Central memory CD4-positive, alpha-beta T cell (primary cell): Measurements from ENCODE around the gene RELA.

Experiments used
- DNase-seq: peaks from one replicate; pipeline ENCODE4 v3.0.0; 2022

RELA gene

GRCh38 chr11:65629579-65629978, 33.1 kb downstream of the RELA start:
- no peak for DNase-seq

- no peak for DNase-seq
Measured at GRCh38 chr11:65627202-65627601, 35.5 kb downstream of the RELA start.

- DNase-seq: peak; percentile 47
Measured at GRCh38 chr11:65625628-65626342, 36.9 kb downstream of the RELA start.

GRCh38 chr11:65624931-65625627, 37.6 kb downstream of the RELA start:
- DNase-seq: no peak

- no peak for DNase-seq
Measured at GRCh38 chr11:65623852-65624616, 38.7 kb downstream of the RELA start.

GRCh38 chr11:65623177-65623576, 39.5 kb downstream of the RELA start:
- no peak for DNase-seq

- no peak for DNase-seq
Measured at GRCh38 chr11:65622011-65622410, 40.7 kb downstream of the RELA start.

GRCh38 chr11:65621460-65621859, 41.3 kb downstream of the RELA start:
- DNase-seq: no peak

- DNase-seq: no peak
Measured at GRCh38 chr11:65620666-65621065, 42.0 kb downstream of the RELA start.

- DNase-seq: no peak
Measured at GRCh38 chr11:65619281-65619928, 43.3 kb downstream of the RELA start.

- no peak for DNase-seq
Measured at GRCh38 chr11:65618763-65619162, 44.0 kb downstream of the RELA start.

- DNase-seq: no peak
Measured at GRCh38 chr11:65617990-65618751, 44.5 kb downstream of the RELA start.

- DNase-seq: no peak
Measured at GRCh38 chr11:65617136-65617850, 45.4 kb downstream of the RELA start.

GRCh38 chr11:65616575-65617001, 46.1 kb downstream of the RELA start:
- DNase-seq: no peak

GRCh38 chr11:65615950-65616574, 46.7 kb downstream of the RELA start:
- no peak for DNase-seq

GRCh38 chr11:65615229-65615949, 47.3 kb downstream of the RELA start, which contains the start of gene PCNX3:
Gene PCNX3, plus strand, starts transcription at chr11:65615776. Its CDS starts 536 bp downstream, at chr11:65616312.
- peak; percentile 100 for DNase-seq

GRCh38 chr11:65613091-65613928, 49.4 kb downstream of the RELA start:
- no peak for DNase-seq

- DNase-seq: no peak
Measured at GRCh38 chr11:65612691-65613090, 50.0 kb downstream of the RELA start.
